HuH-7.5 (cell line): ENCODE results near the gene ZBTB7C.
A peak's percentile ranks its signal among the peaks of the same experiment; 100 is the strongest.

Experiments
- DNase-seq: peaks from one replicate; pipeline ENCODE4 v3.0.0; 2011; ENCODE audit warnings: low spot score

The ZBTB7C gene

GRCh38 chr18:48020337-48021250, 388.6 kb downstream of the ZBTB7C start:
- no peak for DNase-seq

GRCh38 chr18:48019557-48020325, 389.4 kb downstream of the ZBTB7C start:
- DNase-seq: no peak

GRCh38 chr18:48018851-48019250, 390.3 kb downstream of the ZBTB7C start:
- no peak for DNase-seq

DNA sequence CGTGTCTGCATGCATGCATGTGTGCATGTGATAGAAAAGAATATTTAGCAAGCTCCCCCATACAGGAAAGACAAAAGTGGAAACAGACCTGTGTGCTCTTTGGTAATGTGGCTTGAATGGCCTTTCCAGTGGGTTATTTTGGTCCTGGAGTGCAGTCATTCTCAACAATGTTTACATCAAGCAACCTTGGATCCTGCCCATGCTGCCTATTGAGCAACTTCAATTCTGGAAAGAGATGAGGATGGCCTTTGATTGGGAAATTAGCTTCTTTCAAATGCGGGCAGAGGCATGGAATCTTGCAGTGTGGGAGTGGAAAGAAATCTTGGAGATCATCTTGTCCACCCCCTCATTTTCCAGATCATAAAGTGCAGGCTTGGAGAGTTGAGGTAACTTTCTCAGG, 391.5 kb downstream of the ZBTB7C start:
- DNase-seq: no peak

DNA sequence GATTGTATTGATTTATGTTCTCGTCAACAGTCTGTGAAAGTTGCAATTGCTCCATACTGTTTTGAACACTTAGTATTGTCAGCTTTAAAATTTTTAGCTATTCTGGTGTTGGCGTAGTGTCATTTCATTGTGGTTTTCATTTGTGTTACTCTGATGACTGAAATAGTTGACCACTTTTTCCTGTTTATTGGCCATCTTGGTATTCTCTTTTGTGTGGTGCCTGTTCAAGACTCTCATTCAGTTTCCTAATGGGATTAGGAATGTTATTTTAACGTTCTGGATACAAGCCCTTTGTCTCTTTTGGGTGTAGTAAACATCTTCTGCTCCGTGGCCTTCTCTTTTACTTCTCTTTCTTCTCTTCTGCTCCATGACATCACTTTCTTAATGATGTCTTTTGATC, 396.0 kb downstream of the ZBTB7C start:
- no peak for DNase-seq

- DNase-seq: no peak
Measured at GRCh38 chr18:48011926-48012465, 397.2 kb downstream of the ZBTB7C start.

GRCh38 chr18:48010264-48010663, 398.9 kb downstream of the ZBTB7C start:
- no peak for DNase-seq

DNA sequence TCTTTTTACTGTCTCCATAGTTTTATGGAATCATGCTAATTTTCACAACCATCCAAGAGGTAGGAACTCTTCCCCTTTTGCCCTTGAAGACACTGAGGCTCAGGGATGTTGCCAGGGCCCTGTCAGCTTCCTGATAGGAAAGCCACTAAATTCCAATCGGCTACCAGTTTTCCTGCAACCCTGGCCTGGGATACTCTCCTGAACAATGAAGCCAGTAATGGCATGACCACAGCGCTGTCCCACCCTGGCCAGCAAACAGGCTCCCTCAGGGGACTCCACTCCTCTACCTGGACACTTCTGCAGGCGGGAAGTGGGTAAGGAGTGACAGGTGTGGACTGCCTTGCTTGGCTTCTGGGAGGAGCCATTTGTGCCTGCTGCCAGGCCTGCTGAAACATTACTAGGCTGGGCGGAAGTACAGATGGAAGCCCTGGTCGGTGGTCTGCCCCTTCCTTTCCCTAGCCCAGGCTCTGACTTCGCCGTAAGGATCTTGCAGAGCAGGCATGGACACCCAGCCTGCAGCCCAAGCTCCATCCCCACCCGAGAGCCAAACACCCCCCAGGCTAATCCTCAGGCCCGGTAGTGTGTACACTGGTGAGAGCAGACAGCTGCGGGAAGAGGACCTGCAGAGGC, 400.0 kb downstream of the ZBTB7C start:
- no peak for DNase-seq

DNA sequence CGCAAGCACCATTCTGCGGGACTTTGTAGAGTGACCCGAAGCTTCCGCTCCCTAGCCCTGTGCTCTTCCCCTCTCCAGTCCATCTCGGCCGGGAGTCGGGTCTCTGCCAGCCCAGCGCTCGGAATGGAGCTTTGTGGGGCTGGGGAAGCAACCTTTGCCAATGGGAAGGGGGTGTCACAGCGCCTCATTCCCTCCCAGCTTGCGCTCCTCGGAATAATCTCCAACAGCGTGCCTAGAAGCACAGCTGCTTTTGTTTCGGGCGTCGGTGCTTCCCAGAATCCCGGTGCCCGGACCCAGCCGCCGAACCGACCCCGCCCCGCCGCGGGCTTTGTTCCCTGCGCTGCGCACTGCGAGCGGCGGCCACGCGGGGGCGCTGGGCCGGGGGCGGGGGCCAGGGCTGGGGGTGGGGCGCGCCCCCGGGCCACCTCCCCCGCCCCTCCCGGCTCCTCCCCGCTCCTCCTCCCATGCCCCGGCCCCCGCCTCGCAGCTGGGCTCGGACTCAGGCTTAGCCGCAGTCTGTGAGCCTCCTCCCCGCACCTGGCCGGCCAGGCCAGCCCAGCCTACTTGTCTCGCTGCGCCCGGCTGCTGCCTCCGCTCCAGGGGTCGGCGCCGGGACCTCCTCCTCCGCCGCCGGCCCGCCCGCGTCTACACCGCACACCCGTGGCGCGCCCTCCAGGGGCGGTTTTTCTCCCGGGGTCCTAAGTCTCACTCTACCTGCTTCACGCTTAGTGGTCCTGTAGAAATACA, 401.1 kb downstream of the ZBTB7C start:
- peak; percentile 65 for DNase-seq

DNA sequence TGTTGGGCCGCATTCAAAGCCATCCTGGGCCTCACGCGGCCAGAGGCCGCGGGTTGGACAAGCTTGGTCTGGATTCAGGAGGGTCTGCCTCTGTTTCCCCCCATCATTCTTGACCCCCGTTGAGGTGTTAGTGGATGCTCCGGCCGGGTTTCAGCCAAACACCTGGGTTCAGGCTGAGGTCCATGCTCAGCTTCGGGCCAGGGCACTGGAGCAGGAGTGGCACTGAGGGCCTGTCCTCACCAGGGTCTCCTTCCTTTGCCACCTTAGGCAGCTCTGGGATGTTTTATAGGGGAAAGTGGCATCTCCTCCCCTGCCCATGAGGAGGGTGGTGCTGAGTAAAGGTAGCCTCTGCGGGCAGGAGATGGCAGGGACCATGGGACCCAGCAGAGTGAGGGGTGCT, 401.8 kb downstream of the ZBTB7C start:
- no peak for DNase-seq

DNA sequence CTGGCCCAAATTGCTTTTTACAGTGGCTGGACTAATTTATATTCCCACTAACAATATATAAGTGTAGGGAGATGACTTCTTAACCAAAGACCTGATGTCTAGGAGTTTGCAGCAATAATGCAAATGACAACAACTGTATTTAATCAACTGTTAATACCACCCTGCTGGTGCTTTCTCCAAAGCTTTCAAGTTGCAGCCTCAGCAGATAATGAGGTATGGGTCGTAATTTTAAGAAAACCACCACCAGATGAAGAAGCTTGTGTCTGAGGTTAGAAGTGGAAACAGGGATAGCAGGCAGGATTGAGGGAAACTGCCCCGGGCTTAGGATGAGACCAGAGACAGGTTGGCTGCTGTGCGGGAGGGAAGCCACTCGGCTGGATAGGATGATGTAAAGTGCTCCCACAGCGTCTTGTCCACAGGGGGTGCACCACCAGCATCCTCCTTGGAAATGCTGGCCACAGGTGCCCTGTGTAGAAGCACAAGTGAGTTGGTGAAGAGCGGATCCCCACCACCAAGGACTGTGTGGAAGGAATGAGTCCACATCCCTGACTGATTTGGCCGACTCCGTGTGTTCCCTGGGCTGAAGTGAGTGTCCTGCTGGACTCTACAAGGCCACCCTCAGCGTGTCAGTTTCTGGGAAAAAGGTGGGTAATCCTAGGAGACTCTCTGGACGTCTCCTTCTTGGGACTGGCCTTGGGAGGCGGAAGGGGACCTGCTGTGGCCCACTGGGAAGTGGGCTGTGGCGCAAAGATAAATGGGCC, 402.6 kb downstream of the ZBTB7C start:
- DNase-seq: no peak

DNA sequence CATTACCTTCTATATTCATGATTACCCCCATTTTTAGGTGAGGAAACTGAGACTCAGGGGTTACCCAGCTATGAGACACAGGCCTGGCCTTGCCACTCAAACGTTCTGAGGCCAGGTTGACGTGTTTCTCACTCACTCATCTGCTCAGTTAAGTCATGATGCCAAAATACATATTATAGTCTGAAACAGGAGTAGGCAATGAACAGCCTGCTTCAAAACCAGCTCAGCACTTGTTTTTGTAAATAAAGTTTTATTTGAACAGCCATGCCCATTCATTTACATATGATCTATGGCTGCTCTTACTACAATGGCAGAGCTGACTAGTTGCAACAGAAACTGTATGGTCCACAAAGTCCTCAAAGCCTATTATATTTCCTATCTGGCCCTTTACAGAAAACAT, 404.6 kb downstream of the ZBTB7C start:
- no peak for DNase-seq

GRCh38 chr18:48003426-48004349, 405.5 kb downstream of the ZBTB7C start:
- DNase-seq: no peak

- DNase-seq: no peak
Measured at GRCh38 chr18:48002933-48003365, 406.2 kb downstream of the ZBTB7C start.

- DNase-seq: no peak
Measured at GRCh38 chr18:48000701-48001100, 408.5 kb downstream of the ZBTB7C start.

DNA sequence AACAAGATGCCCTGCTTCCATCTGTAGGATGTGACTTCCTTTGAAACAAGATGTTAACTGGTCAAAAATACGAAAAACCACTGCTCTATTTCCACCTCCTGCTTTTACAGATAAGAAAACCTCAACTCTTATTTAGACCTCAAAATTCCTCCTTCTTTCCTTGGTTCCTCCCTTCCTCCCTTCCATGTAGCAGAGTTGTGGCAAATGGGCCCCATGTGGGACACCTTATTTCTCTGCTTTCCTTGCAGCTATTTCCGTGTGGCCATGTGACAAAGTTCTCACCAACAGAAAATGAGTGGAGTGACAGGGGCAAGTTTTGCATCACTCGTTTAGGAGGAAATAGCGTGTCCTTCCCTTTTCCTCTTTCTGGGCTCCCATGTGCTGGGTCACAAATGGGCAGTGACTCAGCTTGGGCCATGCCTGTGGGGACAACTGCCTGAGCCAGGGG, 409.4 kb downstream of the ZBTB7C start:
- DNase-seq: no peak

GRCh38 chr18:47997338-47997780, 411.8 kb downstream of the ZBTB7C start:
- DNase-seq: no peak

GRCh38 chr18:47996091-47996541, 413.1 kb downstream of the ZBTB7C start:
- no peak for DNase-seq

GRCh38 chr18:47995654-47996053, 413.5 kb downstream of the ZBTB7C start:
- no peak for DNase-seq

GRCh38 chr18:47993409-47993808, 415.8 kb downstream of the ZBTB7C start:
- no peak for DNase-seq
